HepG2 (cell line): ENCODE measurements around the gene MFSD11. TPM values are rescaled to one million over a fixed set of nuclear protein-coding genes. Genes with fewer than 3 reads are reported as not detected.
A peak's percentile ranks its signal among the peaks of the same experiment; 100 is the strongest.

Source experiments
- DZIP1 ChIP-seq: sonication (generic); formaldehyde crosslinking; IDR thresholded peaks from 2 replicates; pipeline ENCODE4 v1.5.0; 2020; ENCODE audit warnings: mild to moderate bottlenecking, missing genetic modification reagents
- ELF3 ChIP-seq: IDR thresholded peaks from 2 replicates; pipeline ENCODE4 v1.6.1; 2016; ENCODE audit warnings: missing genetic modification reagents, missing compliant biosample characterization
- ISL2 ChIP-seq: sonication (generic); formaldehyde crosslinking; IDR thresholded peaks from 2 replicates; pipeline ENCODE4 v1.5.0; 2020; ENCODE audit warnings: missing genetic modification reagents
- KDM5B ChIP-seq: sonication (generic); formaldehyde crosslinking; IDR thresholded peaks from 2 replicates; pipeline ENCODE4 v1.4.0; 2020; ENCODE audit warnings: missing genetic modification reagents, mild to moderate bottlenecking, borderline replicate concordance
- MAFF ChIP-seq: IDR thresholded peaks from 2 replicates; pipeline ENCODE4 v1.6.1; 2011; ENCODE audit warnings: low read depth, low read length, improper control_type of control experiment
- MLLT10 ChIP-seq: sonication (generic); formaldehyde crosslinking; IDR thresholded peaks from 2 replicates; pipeline ENCODE4 v1.4.0; 2020; ENCODE audit warnings: missing genetic modification reagents
- PHF20 ChIP-seq: sonication (generic); formaldehyde crosslinking; IDR thresholded peaks from 2 replicates; pipeline ENCODE4 v1.5.0; 2020; ENCODE audit warnings: mild to moderate bottlenecking, missing genetic modification reagents
- PITX1 ChIP-seq: sonication (generic); formaldehyde crosslinking; IDR thresholded peaks from 2 replicates; pipeline ENCODE4 v1.5.1; 2020; ENCODE audit warnings: mild to moderate bottlenecking, missing genetic modification reagents
- RFX5 ChIP-seq: IDR thresholded peaks from 2 replicates; pipeline ENCODE4 v1.6.1; 2011; ENCODE audit warnings: low read depth, low read length, improper control_type of control experiment
- SETDB1 ChIP-seq: sonication (generic); formaldehyde crosslinking; IDR thresholded peaks from 2 replicates; pipeline ENCODE4 v1.5.1; 2020; ENCODE audit warnings: missing genetic modification reagents, mild to moderate bottlenecking, borderline replicate concordance
- SIX1 ChIP-seq: sonication (generic); formaldehyde crosslinking; IDR thresholded peaks from 2 replicates; pipeline ENCODE4 v1.4.0; 2020; ENCODE audit warnings: missing genetic modification reagents, borderline replicate concordance
- SMAD3 ChIP-seq: sonication (generic); formaldehyde crosslinking; IDR thresholded peaks from 2 replicates; pipeline ENCODE4 v1.4.0; 2020; ENCODE audit warnings: missing genetic modification reagents
- SRSF4 ChIP-seq: fragments of 200-400 bp; formaldehyde crosslinking; IDR thresholded peaks from one replicate; pipeline ENCODE4 v1.6.1; 2018; ENCODE audit warnings: mild to moderate bottlenecking, low read depth, low read length, moderate library complexity; ENCODE audit not compliant: poor library complexity, severe bottlenecking
- SRY ChIP-seq: sonication (generic); formaldehyde crosslinking; IDR thresholded peaks from 2 replicates; pipeline ENCODE4 v1.8.0; 2022; ENCODE audit warnings: mild to moderate bottlenecking, missing genetic modification reagents
- ZNF138 ChIP-seq: sonication (generic); formaldehyde crosslinking; IDR thresholded peaks from 2 replicates; pipeline ENCODE4 v1.5.0; 2020; ENCODE audit warnings: mild to moderate bottlenecking, low read depth, missing genetic modification reagents
- ZNF282 ChIP-seq: fragments of 450-650 bp; IDR thresholded peaks from 2 replicates; pipeline ENCODE4 v1.6.1; 2018; ENCODE audit not compliant: partially characterized antibody
- ZNF34 ChIP-seq: sonication (generic); formaldehyde crosslinking; IDR thresholded peaks from 2 replicates; pipeline ENCODE4 v1.4.0; 2020; ENCODE audit warnings: mild to moderate bottlenecking, missing genetic modification reagents, borderline replicate concordance
- ZNF451 ChIP-seq: sonication (generic); formaldehyde crosslinking; IDR thresholded peaks from 2 replicates; pipeline ENCODE4 v1.5.0; 2020; ENCODE audit warnings: mild to moderate bottlenecking, missing genetic modification reagents
- ZNF501 ChIP-seq: sonication (generic); formaldehyde crosslinking; IDR thresholded peaks from 2 replicates; pipeline ENCODE4 v1.5.1; 2020; ENCODE audit warnings: mild to moderate bottlenecking, moderate library complexity, missing genetic modification reagents
- polyA plus RNA-seq, 8 experiments: library from polyadenylated mRNA; depleted of rRNA in 3 of 8; stranded (reverse) in 7 of 8; unstranded in 1 of 8; fragments of >200 nt; fragmentation: Illumina TruSeq in 4 of 8; extraction: Trizol in 4 of 8; gene quantifications; 2 replicates each; pipeline versions ENCODE4 v1.2.1 to v1.2.3, GENCODE V29; 2011 to 2016; ENCODE audit warnings: low read depth in 4 of 8, missing spikeins in 1 of 8, mixed read lengths in 1 of 8; ENCODE audit not compliant: insufficient read depth in 1 of 8
- total RNA-seq, 5 experiments: library from RNA; depleted of rRNA; stranded (reverse); fragments of >200 nt; fragmentation: Illumina TruSeq; extraction: Trizol; gene quantifications; 2 replicates each; pipeline ENCODE4 v1.2.3, GENCODE V29; 2016; ENCODE audit warnings: low read depth in 1 of 5
- TF ChIP-seq, protein P1 (sequence below): sonication (generic); formaldehyde crosslinking; IDR thresholded peaks from 2 replicates; pipeline ENCODE4 v1.4.0; 2020; ENCODE audit warnings: mild to moderate bottlenecking, missing genetic modification reagents
- TF ChIP-seq, protein P2 (sequence below): sonication (generic); formaldehyde crosslinking; IDR thresholded peaks from 2 replicates; pipeline ENCODE4 v1.8.0; 2022; ENCODE audit warnings: mild to moderate bottlenecking, missing genetic modification reagents, moderate library complexity

Gene MFSD11
- total and polyA plus RNA-seq, 2 of the 13 experiments (the other 11 are each of a cell fraction or from before 2014, with no cell fraction given) = 26.1 to 36.3 TPM

- TF ChIP-seq MAFF (no peak), ZNF282 (no peak), ZNF34 (CRISPR knock-in tag) (no peak), SMAD3 (CRISPR knock-in tag) (0 out of 2 replicates have a peak, but pooled peaks have one; percentile 29), RFX5 (no peak), PHF20 (CRISPR knock-in tag) (no peak), ISL2 (CRISPR knock-in tag) (no peak), PITX1 (CRISPR knock-in tag) (peak; percentile 54; the same call in 1 of the 2 replicates), ELF3 (CRISPR knock-in tag) (no peak), SRY (CRISPR knock-in tag) (peak; percentile 52; the same call in 1 of the 2 replicates), ZNF501 (CRISPR knock-in tag) (peak; percentile 88), DZIP1 (CRISPR knock-in tag) (no peak), SRSF4 (no peak), ZNF451 (CRISPR knock-in tag) (no peak; the same call in 1 of the 2 replicates), SIX1 (CRISPR knock-in tag) (no peak), KDM5B (CRISPR knock-in tag) (peak; percentile 93), ZNF138 (no peak), SETDB1 (no peak), MLLT10 (CRISPR knock-in tag) (no peak)
- TF ChIP-seq, protein P1, sequence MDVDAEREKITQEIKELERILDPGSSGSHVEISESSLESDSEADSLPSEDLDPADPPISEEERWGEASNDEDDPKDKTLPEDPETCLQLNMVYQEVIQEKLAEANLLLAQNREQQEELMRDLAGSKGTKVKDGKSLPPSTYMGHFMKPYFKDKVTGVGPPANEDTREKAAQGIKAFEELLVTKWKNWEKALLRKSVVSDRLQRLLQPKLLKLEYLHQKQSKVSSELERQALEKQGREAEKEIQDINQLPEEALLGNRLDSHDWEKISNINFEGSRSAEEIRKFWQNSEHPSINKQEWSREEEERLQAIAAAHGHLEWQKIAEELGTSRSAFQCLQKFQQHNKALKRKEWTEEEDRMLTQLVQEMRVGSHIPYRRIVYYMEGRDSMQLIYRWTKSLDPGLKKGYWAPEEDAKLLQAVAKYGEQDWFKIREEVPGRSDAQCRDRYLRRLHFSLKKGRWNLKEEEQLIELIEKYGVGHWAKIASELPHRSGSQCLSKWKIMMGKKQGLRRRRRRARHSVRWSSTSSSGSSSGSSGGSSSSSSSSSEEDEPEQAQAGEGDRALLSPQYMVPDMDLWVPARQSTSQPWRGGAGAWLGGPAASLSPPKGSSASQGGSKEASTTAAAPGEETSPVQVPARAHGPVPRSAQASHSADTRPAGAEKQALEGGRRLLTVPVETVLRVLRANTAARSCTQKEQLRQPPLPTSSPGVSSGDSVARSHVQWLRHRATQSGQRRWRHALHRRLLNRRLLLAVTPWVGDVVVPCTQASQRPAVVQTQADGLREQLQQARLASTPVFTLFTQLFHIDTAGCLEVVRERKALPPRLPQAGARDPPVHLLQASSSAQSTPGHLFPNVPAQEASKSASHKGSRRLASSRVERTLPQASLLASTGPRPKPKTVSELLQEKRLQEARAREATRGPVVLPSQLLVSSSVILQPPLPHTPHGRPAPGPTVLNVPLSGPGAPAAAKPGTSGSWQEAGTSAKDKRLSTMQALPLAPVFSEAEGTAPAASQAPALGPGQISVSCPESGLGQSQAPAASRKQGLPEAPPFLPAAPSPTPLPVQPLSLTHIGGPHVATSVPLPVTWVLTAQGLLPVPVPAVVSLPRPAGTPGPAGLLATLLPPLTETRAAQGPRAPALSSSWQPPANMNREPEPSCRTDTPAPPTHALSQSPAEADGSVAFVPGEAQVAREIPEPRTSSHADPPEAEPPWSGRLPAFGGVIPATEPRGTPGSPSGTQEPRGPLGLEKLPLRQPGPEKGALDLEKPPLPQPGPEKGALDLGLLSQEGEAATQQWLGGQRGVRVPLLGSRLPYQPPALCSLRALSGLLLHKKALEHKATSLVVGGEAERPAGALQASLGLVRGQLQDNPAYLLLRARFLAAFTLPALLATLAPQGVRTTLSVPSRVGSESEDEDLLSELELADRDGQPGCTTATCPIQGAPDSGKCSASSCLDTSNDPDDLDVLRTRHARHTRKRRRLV (CRISPR knock-in tag) = no peak
- TF ChIP-seq, protein P2, sequence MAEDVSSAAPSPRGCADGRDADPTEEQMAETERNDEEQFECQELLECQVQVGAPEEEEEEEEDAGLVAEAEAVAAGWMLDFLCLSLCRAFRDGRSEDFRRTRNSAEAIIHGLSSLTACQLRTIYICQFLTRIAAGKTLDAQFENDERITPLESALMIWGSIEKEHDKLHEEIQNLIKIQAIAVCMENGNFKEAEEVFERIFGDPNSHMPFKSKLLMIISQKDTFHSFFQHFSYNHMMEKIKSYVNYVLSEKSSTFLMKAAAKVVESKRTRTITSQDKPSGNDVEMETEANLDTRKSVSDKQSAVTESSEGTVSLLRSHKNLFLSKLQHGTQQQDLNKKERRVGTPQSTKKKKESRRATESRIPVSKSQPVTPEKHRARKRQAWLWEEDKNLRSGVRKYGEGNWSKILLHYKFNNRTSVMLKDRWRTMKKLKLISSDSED (CRISPR knock-in tag) = no peak
Measured at GRCh38 chr17:76700617-76701470, 37.1 kb upstream of the MFSD11 start (continued).
